Stimulated activated CD8-positive, alpha-beta memory T cell treated with anti-CD3 and anti-CD28 coated beads, Interleukin-15, amount 100 ng/mL, for 48 hours (primary cell): ENCODE data around the gene TAF1B.

Experiments used
- DNase-seq, 2 donors: peaks; one replicate each; pipeline ENCODE4 v3.0.0-alpha.2; 2020; ENCODE audit warnings: low read depth in 2 of 2

Gene TAF1B

DNA sequence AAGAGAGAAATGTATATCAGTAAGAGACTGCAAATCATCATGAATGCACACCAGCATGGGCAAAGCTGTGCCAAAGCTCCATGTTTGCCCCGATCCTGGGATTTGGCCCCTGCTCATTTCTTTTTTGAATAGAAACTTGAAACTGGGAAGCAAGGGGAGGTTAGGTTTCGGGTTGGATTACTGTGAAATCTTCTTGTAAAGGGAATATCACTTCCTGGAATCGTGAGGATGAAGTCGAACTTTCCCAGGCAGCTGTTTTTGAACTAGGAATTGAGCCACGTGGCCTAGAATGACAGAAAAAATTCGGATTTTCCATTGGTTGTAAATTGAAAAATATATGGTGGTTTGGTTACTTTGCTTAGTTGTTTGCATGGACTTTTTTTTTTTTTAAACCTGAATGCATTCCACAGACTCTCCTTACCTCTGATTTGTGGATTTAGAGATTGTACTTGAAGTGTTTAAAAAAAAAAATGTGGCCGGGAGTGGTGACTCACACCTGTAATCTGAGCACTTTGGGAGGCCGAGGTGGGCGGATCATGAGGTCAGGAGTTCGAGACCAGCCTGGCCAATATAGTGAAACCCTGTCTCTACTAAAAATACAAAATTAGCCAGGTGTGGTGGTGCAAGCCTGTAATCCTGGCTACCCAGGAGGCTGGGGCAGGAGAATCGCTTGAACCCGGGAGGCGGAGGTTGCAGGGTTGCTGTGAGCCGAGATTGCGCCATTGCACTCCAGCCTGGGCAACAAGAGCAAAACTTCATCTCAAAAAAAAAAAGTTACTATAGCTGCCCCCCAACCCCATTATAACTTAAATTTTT, 140.3 kb downstream of the TAF1B start:
- no peak for DNase-seq
